ENCODE measurements around the gene IL1RAP.

DNA sequence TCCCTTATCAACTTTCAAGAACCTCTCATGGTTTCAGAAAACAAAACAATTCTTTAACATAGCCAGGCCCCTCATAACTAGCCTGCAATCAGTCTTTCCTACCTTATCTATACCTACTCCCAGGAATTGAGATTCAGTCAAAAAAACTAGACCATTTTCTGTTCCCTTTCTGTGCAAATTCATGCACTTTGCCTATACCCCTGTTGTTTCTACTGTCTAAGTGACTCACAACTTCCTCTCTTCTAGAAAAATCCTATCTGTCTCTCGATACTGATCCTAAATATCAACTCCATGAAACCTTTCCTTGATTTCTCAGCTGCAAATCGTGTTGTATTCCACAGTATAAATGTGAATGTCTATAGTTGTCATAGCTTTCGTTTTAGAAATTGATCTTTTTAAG is 10.9 kb upstream of the IL1RAP start:
- TF ChIP-seq, protein P1, sequence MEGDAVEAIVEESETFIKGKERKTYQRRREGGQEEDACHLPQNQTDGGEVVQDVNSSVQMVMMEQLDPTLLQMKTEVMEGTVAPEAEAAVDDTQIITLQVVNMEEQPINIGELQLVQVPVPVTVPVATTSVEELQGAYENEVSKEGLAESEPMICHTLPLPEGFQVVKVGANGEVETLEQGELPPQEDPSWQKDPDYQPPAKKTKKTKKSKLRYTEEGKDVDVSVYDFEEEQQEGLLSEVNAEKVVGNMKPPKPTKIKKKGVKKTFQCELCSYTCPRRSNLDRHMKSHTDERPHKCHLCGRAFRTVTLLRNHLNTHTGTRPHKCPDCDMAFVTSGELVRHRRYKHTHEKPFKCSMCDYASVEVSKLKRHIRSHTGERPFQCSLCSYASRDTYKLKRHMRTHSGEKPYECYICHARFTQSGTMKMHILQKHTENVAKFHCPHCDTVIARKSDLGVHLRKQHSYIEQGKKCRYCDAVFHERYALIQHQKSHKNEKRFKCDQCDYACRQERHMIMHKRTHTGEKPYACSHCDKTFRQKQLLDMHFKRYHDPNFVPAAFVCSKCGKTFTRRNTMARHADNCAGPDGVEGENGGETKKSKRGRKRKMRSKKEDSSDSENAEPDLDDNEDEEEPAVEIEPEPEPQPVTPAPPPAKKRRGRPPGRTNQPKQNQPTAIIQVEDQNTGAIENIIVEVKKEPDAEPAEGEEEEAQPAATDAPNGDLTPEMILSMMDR (IDR thresholded peaks at IDR 0.05; ENCODE audit: insufficient read depth, low read length, poor library complexity, severe bottlenecking), result no peak
- no peak for TF ChIP-seq EZH2phosphoT487 (conservative IDR thresholded peaks at IDR 0.05; ENCODE audit: low read length)
